Esophagus muscularis mucosa (tissue), 3 donors: ENCODE results near the gene PLPPR2.

Source experiments
- EP300 ChIP-seq: sonication (generic); formaldehyde crosslinking; IDR thresholded peaks from one replicate; pipeline ENCODE4 v1.6.1; 2017; ENCODE audit warnings: antibody characterized with exemption
- POLR2A ChIP-seq: fragments of 450-650 bp; IDR thresholded peaks from one replicate; pipeline ENCODE4 v1.6.1; 2017; ENCODE audit warnings: antibody characterized with exemption, moderate library complexity, mild to moderate bottlenecking, low read depth
- POLR2AphosphoS5 ChIP-seq, 2 donors: sonication (generic); formaldehyde crosslinking; IDR thresholded peaks; one replicate each; pipeline ENCODE4 v1.6.1; 2017; ENCODE audit warnings: antibody characterized with exemption in 2 of 2

- TF ChIP-seq POLR2AphosphoS5 (IDR thresholded peaks at IDR 0.05): no peak
- no peak for TF ChIP-seq EP300
- no peak for TF ChIP-seq POLR2A
Measured at GRCh38 chr19:11322269-11323024, 32.8 kb upstream of the PLPPR2 start.
